Thyroid gland (tissue), 4 donors: ENCODE results near the gene SPRTN.

ENCODE experiments used
- CTCF ChIP-seq, 6 experiments: fragments of 200-600 bp in 3 of 6; fragments of 450-650 bp in 3 of 6; sonication (generic) in 3 of 6; IDR thresholded peaks; one replicate each; pipeline ENCODE4 v1.5.1; 2016 to 2019; ENCODE audit warnings: antibody characterized with exemption in 6 of 6, mild to moderate bottlenecking in 2 of 6, inconsistent platforms in 1 of 6, moderate library complexity in 1 of 6
- POLR2A ChIP-seq, 2 donors: fragments of 450-650 bp; IDR thresholded peaks; one replicate each; pipeline ENCODE4 v1.6.1; 2017; ENCODE audit warnings: antibody characterized with exemption in 2 of 2, mild to moderate bottlenecking in 2 of 2, moderate library complexity in 1 of 2

DNA sequence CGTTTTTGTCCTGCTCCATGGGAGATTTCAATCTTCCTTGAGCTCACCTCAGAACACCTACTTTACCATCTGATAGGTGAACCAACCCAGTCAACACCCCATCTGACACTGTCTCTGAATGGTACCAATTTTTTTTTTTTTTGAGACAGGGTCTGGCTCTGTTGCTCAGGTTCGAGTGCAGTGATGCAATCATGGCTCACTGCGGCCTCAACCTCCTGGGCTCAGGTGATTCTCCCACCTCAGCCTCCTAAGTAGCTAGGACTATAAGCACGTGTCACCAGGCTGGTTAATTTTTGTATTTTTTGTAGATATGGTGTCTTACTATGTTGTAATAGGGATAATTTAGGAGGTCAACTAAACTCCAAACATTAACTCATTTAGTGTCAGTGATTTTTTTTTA, 36.3 kb downstream of the SPRTN start:
- TF ChIP-seq CTCF (IDR thresholded peaks at IDR 0.05) = no peak
- no peak for TF ChIP-seq POLR2A (IDR thresholded peaks at IDR 0.05)
